ENCODE measurements around the gene CUX1.
A peak's percentile ranks its signal among the peaks of the same experiment; 100 is the strongest.

The CUX1 gene, protein sequence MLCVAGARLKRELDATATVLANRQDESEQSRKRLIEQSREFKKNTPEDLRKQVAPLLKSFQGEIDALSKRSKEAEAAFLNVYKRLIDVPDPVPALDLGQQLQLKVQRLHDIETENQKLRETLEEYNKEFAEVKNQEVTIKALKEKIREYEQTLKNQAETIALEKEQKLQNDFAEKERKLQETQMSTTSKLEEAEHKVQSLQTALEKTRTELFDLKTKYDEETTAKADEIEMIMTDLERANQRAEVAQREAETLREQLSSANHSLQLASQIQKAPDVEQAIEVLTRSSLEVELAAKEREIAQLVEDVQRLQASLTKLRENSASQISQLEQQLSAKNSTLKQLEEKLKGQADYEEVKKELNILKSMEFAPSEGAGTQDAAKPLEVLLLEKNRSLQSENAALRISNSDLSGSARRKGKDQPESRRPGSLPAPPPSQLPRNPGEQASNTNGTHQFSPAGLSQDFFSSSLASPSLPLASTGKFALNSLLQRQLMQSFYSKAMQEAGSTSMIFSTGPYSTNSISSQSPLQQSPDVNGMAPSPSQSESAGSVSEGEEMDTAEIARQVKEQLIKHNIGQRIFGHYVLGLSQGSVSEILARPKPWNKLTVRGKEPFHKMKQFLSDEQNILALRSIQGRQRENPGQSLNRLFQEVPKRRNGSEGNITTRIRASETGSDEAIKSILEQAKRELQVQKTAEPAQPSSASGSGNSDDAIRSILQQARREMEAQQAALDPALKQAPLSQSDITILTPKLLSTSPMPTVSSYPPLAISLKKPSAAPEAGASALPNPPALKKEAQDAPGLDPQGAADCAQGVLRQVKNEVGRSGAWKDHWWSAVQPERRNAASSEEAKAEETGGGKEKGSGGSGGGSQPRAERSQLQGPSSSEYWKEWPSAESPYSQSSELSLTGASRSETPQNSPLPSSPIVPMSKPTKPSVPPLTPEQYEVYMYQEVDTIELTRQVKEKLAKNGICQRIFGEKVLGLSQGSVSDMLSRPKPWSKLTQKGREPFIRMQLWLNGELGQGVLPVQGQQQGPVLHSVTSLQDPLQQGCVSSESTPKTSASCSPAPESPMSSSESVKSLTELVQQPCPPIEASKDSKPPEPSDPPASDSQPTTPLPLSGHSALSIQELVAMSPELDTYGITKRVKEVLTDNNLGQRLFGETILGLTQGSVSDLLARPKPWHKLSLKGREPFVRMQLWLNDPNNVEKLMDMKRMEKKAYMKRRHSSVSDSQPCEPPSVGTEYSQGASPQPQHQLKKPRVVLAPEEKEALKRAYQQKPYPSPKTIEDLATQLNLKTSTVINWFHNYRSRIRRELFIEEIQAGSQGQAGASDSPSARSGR (N-terminal part only)

GRCh38 chr7:101817471-101818286 is at the start of gene CUX1:
CUX1 (plus strand) TSS chr7:101817626; CDS start chr7:101817640, 14 bp downstream.
- FAIRE-seq: peak; percentile 18
- DNase-seq (ENCODE audit: extremely low spot score, insufficient read length, low read depth): no peak

DNA sequence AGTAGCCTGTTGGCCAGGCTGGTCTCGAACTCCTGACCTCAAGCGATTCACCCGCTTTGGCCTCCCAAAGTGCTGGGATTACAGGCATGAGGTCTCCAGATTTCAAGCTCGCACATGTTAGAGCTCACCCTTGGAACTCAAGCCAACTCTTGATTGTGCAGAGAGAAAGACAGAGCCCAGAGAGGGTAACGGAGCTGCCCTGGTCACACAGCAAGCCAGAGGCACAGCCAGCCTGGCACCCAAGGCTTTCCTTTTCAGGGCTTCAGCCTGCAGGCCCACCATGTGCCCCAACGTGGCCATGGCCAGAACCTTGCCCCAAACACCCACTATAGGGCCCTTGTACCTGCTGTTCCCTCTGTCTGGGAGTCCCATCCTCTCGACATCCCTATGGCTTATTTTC is 49.1 kb upstream of the CUX1 start:
- FAIRE-seq (no peak), DNase-seq (ENCODE audit: extremely low spot score, insufficient read length, low read depth) (no peak)

GRCh38 chr7:101770466-101770865 is 47.0 kb upstream of the CUX1 start:
- DNase-seq (ENCODE audit: extremely low spot score, insufficient read length, low read depth): no peak
- FAIRE-seq: no peak

GRCh38 chr7:101772508-101773211 is 44.8 kb upstream of the CUX1 start:
- FAIRE-seq: no peak
- DNase-seq (ENCODE audit: extremely low spot score, insufficient read length, low read depth): no peak

- no peak for DNase-seq (ENCODE audit: extremely low spot score, insufficient read length, low read depth)
- no peak for FAIRE-seq
Measured at GRCh38 chr7:101775181-101775580, 42.2 kb upstream of the CUX1 start.

GRCh38 chr7:101778026-101778580 is 39.3 kb upstream of the CUX1 start:
- DNase-seq (ENCODE audit: extremely low spot score, insufficient read length, low read depth) (no peak), FAIRE-seq (no peak)

- FAIRE-seq (no peak), DNase-seq (ENCODE audit: extremely low spot score, insufficient read length, low read depth) (no peak)
Measured at GRCh38 chr7:101779267-101779666, 38.2 kb upstream of the CUX1 start.

DNA sequence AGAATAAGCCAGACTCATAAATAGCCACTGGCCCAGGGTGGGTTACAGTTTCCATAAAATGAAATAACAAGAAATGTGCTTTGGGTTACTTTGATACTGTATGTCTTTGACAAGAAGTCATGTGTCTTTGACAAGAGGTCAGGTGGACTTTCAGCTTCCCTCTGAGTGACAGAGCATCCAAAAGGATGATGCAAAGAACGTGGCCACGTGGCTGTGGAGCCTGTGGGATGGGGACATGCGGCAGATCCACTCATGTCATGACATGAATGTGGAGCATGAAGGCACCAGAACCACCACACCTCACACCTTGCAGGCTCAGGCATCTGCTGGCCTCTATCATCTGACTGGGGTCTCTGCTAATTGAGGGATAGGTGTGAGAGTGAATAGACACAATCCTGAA is 37.1 kb upstream of the CUX1 start:
- no peak for DNase-seq (ENCODE audit: extremely low spot score, insufficient read length, low read depth)
- FAIRE-seq: no peak

GRCh38 chr7:101781439-101781838 is 36.0 kb upstream of the CUX1 start:
- FAIRE-seq (no peak), DNase-seq (ENCODE audit: extremely low spot score, insufficient read length, low read depth) (no peak)

DNA sequence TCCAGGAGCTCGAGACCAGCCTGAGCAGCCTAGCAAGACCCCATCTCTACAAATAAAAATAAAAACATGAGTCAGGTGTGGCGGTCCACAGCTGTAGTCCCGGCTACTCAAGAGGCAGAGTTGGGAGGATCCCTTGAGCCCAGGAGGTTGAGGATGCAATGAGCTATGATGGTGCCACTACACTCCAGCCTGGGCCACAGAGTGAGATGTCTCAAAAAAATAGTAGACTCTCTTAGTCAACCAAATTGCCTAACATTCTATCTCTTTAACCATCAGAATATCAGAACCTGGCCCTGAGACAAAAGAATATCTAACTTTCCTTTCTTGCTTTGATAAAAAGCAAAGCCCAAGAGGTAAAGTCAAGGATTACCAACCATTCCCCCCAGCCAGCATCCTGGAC is 35.0 kb upstream of the CUX1 start:
- FAIRE-seq (no peak), DNase-seq (ENCODE audit: extremely low spot score, insufficient read length, low read depth) (no peak)

DNA sequence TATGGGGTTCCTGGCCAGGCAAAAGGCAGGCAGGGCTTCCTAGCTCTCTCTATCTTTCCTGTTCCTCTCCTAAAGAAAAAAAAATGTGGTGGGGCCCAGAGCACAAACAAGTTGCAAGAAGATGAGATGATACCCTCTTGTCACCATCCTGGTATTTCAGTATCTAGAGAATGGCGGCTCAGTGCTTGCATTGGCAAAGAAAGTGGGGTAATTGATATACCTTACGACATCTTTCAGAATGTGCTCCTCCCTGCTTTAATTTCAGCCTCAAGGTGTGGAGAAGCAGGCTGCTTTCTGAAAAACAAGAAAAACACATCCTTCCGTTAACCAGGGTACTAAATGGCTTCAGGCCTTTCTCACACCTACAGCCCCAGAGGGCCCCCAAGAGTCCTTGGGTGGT is 34.5 kb upstream of the CUX1 start:
- no peak for FAIRE-seq
- no peak for DNase-seq (ENCODE audit: extremely low spot score, insufficient read length, low read depth)

GRCh38 chr7:101783381-101784181 is 33.8 kb upstream of the CUX1 start:
- no peak for DNase-seq (ENCODE audit: extremely low spot score, insufficient read length, low read depth)
- FAIRE-seq: no peak

- no peak for DNase-seq (ENCODE audit: extremely low spot score, insufficient read length, low read depth)
- no peak for FAIRE-seq
Measured at GRCh38 chr7:101784292-101785127, 32.9 kb upstream of the CUX1 start.

DNA sequence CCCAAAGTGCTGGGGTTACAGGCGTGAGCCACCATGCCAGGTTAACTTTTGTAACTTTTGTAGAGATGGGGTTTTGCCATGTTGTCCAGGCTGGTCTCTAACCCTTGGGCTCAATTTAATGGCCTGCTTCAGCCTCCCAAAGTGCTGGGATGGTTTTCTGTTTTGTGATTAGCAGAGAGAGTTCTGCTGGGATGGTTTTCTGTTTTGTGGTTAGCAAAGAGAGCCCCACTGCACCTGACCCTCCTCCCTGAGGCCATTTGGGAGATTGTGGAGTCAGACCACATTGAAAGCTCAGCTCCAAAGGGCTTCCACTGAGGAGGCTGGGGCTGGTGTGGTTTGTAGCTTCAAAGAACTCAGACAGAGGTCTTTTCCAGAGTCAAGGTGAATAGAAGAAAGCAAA is 29.6 kb upstream of the CUX1 start:
- FAIRE-seq (no peak), DNase-seq (ENCODE audit: extremely low spot score, insufficient read length, low read depth) (no peak)

DNA sequence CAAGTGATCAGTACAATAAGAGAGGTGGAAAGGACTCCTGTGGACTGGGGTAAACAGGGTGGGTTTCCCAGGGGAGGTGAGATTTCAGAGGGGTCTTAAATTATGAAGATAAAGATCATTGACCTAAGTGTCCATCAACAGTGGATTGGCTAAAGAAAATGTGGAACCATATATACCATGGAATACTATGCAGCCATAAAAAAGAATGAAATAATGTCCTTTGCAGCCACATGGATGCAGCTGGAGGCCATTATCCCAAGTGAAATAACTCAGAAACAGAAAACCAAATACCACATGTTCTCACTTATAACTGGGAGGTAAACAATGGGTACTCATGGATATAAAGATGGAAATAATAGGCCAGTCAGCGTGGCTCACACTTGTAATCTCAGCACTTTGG is 28.9 kb upstream of the CUX1 start:
- no peak for DNase-seq (ENCODE audit: extremely low spot score, insufficient read length, low read depth)
- FAIRE-seq: no peak

DNA sequence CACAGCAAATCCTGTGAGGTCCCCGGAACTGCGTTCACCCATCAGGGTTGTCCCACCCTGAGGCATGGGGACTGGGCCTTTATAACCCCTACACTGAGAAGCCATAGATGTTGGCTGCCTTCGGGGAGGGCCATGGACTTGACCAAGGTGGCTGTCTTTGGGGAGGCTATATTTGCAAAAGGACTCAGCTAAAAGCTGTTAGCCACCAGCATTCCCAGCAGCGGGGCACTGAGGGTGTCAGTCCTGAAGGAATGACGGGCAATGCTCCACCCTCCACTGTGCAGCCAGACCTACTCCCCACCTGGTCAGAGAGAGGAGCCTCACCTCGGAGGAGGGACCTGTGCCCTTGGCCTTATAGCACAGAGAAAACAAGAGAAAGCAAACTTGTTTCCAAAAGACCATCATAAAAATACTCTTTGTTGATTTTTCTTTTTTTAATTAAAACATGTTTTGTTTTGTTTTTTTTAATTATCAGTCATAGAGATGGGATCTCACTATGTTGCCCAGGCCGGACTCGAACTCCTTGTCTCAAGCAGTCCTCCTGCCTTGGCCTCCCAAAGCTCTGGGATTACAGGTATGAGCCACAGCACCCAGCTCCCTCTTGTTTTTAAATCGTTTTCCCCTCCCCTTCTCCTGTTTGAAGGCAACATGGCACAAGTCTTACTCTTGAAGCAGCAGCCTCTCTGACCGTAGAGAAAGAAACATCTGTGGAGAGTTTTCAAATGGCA is 26.7 kb upstream of the CUX1 start:
- DNase-seq (ENCODE audit: extremely low spot score, insufficient read length, low read depth): no peak
- no peak for FAIRE-seq

Data from GM18507 (cell line).